GM21526 (cell line): ENCODE measurements around the gene GLYR1.

ENCODE experiments used
- ATAC-seq: cut with Tn5 transposase; IDR thresholded peaks from one replicate; pipeline ENCODE4 v1.9.1; 2021; ENCODE audit warnings: moderate library complexity; ENCODE audit not compliant: unreplicated experiment, low FRiP score

Gene GLYR1

GRCh38 chr16:4852221-4852872, 5.3 kb upstream of the GLYR1 start:
- ATAC-seq = no peak

GRCh38 chr16:4850211-4850610, 3.1 kb upstream of the GLYR1 start:
- ATAC-seq = no peak

GRCh38 chr16:4847774-4848587, 893 bp upstream of the GLYR1 start:
- peak; percentile 29 for ATAC-seq

GRCh38 chr16:4846503-4846900, 586 bp downstream of the GLYR1 start:
- ATAC-seq = peak; percentile 3

- no peak for ATAC-seq
Measured at GRCh38 chr16:4840984-4841383, 6.1 kb downstream of the GLYR1 start.

- no peak for ATAC-seq
Measured at GRCh38 chr16:4839942-4840341, 7.1 kb downstream of the GLYR1 start.

- ATAC-seq = no peak
Measured at GRCh38 chr16:4837733-4838501, 9.2 kb downstream of the GLYR1 start.

- no peak for ATAC-seq
Measured at GRCh38 chr16:4836727-4837126, 10.4 kb downstream of the GLYR1 start.

GRCh38 chr16:4833584-4833983, 13.5 kb downstream of the GLYR1 start:
- no peak for ATAC-seq

GRCh38 chr16:4832698-4833343, 14.3 kb downstream of the GLYR1 start:
- ATAC-seq = no peak

- ATAC-seq = no peak
Measured at GRCh38 chr16:4831616-4832015, 15.5 kb downstream of the GLYR1 start.

- ATAC-seq = no peak
Measured at GRCh38 chr16:4830408-4830807, 16.7 kb downstream of the GLYR1 start.

- no peak for ATAC-seq
Measured at GRCh38 chr16:4828567-4829321, 18.3 kb downstream of the GLYR1 start.

GRCh38 chr16:4826980-4827379, 20.1 kb downstream of the GLYR1 start:
- ATAC-seq = no peak

GRCh38 chr16:4826526-4826925, 20.6 kb downstream of the GLYR1 start:
- ATAC-seq = no peak

- no peak for ATAC-seq
Measured at GRCh38 chr16:4825196-4825595, 21.9 kb downstream of the GLYR1 start.

GRCh38 chr16:4820652-4821051, 26.4 kb downstream of the GLYR1 start:
- no peak for ATAC-seq

GRCh38 chr16:4814542-4815173, 32.4 kb downstream of the GLYR1 start:
- ATAC-seq = no peak

GRCh38 chr16:4814046-4814445, 33.0 kb downstream of the GLYR1 start:
- no peak for ATAC-seq
